DND-41 (cell line): ENCODE measurements around the gene HTT.

ENCODE experiments used
- EZH2 ChIP-seq: IDR thresholded peaks from 3 replicates; pipeline ENCODE4 v1.6.1; 2012; ENCODE audit warnings: borderline replicate concordance, low read depth, mild to moderate bottlenecking, moderate library complexity, low read length, inconsistent platforms; ENCODE audit not compliant: severe bottlenecking
- TF ChIP-seq, protein P1 (sequence below): IDR thresholded peaks from 2 replicates; pipeline ENCODE4 v1.5.1; 2012; ENCODE audit warnings: borderline replicate concordance, low read length, moderate library complexity, mild to moderate bottlenecking; ENCODE audit not compliant: poor library complexity, severe bottlenecking; ENCODE audit errors: extremely low read depth

DNA sequence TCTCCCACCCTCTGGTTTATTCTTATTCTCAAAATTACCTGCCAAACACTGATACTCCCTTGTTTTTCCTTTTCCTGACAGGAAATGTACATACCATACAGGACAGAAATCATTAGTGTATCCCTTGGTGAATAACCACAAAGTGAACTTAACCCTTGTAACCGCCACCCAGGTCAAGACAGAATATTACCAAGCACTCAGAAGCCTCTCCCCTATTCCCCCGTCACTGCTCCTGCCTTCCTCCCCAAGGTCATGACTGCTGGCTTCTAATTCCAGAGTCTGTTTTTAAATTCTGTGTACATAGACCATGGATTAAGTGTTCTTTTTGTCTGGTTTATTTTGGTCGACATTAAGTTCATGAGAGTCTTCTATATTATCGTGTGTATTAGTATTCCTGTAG is 37.7 kb downstream of the HTT start:
- TF ChIP-seq, protein P1, sequence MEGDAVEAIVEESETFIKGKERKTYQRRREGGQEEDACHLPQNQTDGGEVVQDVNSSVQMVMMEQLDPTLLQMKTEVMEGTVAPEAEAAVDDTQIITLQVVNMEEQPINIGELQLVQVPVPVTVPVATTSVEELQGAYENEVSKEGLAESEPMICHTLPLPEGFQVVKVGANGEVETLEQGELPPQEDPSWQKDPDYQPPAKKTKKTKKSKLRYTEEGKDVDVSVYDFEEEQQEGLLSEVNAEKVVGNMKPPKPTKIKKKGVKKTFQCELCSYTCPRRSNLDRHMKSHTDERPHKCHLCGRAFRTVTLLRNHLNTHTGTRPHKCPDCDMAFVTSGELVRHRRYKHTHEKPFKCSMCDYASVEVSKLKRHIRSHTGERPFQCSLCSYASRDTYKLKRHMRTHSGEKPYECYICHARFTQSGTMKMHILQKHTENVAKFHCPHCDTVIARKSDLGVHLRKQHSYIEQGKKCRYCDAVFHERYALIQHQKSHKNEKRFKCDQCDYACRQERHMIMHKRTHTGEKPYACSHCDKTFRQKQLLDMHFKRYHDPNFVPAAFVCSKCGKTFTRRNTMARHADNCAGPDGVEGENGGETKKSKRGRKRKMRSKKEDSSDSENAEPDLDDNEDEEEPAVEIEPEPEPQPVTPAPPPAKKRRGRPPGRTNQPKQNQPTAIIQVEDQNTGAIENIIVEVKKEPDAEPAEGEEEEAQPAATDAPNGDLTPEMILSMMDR: no peak
- no peak for TF ChIP-seq EZH2
